GM12872 (cell line): ENCODE data around the gene FNIP2.

ENCODE experiments used
- TF ChIP-seq, protein P1 (sequence below): IDR thresholded peaks from 3 replicates; pipeline ENCODE4 v1.5.1; 2011; ENCODE audit warnings: low read depth, mild to moderate bottlenecking, low read length, moderate library complexity; ENCODE audit not compliant: insufficient read depth

The FNIP2 gene

DNA sequence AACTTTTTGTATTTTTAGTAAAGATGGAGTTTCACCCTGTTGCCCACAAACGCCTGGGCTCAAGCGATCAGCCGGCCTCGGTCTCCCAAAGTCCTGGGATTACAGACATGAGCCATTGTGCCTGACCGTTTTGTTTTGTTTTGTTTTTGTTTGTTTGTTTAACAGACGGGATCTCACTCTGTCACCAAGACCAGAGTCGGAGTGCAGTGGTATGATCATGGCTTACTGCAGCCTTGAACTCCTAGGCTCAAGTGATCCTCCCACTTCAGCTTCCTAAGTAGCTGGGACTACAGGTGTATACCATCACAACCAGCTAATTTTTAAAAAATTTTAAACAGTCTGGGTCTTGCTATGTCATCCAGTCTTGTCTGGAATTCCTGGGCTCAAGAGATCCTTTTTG is 53.5 kb downstream of the FNIP2 start:
- TF ChIP-seq, protein P1, sequence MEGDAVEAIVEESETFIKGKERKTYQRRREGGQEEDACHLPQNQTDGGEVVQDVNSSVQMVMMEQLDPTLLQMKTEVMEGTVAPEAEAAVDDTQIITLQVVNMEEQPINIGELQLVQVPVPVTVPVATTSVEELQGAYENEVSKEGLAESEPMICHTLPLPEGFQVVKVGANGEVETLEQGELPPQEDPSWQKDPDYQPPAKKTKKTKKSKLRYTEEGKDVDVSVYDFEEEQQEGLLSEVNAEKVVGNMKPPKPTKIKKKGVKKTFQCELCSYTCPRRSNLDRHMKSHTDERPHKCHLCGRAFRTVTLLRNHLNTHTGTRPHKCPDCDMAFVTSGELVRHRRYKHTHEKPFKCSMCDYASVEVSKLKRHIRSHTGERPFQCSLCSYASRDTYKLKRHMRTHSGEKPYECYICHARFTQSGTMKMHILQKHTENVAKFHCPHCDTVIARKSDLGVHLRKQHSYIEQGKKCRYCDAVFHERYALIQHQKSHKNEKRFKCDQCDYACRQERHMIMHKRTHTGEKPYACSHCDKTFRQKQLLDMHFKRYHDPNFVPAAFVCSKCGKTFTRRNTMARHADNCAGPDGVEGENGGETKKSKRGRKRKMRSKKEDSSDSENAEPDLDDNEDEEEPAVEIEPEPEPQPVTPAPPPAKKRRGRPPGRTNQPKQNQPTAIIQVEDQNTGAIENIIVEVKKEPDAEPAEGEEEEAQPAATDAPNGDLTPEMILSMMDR = no peak

- TF ChIP-seq, protein P1 = no peak
Observed at GRCh38 chr4:158823461-158823873, 54.6 kb downstream of the FNIP2 start.

DNA sequence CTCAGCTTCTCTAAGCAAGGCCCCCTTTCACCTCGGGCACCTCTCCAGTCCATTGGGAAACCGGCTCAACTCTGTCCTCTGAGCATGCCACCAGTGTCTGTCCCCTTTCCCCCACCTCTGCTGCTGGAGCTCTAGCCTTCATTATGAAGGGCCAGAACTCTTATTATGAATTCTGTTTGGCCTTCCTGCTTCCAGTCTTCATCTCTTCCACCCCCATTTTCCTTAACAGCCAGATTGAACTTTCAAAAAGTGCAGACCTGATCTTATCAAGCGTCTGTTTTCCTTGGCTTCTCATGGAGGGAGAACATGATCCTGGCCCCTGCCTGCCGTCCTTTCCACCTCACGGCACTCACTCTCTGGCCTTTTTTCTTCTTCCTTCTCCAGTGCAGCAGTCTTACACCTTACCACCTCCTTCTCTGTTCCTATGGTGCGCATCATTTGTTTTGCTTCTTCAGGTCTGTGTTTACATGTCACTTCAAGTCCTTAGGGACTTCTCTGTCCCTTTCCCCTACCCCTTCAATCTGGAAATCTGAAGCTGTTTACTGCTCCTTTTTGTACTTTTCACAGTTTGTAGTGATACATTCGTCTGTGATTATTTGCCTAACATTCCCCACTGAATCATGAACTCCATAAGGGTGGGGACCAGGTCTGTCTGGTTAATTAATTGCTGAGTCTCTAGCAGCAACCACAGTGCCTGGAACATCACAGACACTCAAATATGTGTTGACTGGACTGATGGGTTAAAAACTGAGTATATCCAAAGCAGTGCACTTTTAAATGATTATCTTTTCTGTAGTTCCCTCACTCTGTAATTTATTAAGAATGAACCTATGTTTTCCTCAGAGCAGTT is 55.8 kb downstream of the FNIP2 start:
- TF ChIP-seq, protein P1 = no peak

DNA sequence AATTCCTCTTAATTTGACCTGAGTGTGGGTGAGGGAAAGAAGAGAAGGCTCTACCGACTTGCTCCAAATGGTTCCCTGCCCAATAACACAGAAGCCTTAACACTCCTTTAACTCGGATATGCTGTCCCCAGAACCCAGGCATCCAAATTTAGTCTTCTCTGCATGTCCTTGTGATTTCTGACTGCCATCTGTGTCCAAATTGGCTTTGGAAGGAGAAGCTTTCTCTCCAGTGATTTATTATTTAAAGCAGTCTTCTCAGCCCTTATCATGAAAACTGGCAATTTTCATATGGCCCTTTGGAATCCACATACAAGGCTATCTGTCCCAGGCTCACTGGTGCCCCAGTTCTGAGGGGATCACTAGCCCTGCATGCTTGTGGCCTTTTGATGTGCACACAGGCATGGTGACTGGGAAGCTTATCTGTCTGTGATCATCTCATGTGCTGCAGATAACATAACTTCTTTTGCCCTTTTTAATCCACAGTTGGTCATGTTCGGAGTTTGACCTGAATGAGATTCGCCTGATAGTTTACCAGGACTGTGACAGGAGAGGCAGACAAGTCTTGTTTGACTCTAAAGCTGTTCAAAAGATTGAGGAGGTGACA is 56.7 kb downstream of the FNIP2 start:
- TF ChIP-seq, protein P1 = no peak

GRCh38 chr4:158826057-158826456 is 57.2 kb downstream of the FNIP2 start:
- TF ChIP-seq, protein P1 = no peak

DNA sequence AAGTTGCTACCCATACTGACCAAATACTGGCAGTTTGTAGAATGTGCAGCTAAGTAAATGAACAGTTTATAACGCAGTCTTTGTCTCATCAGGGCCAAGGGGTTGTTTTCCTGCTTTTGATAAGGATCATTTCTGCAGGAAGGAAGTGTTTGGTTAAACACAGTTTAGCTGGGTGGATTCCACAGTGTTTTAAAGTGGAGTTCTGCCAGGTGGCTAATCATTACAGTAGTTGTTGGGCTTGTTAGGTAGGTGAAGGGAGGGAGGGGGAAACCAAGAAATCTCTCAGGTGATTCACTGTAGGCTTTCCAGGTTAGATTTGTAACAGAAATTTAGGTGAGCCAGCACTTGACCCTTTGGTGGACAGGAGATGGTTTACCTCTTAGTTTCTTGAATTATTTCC is 58.1 kb downstream of the FNIP2 start:
- TF ChIP-seq, protein P1 = no peak

GRCh38 chr4:158827543-158827981 is 58.7 kb downstream of the FNIP2 start:
- TF ChIP-seq, protein P1 = no peak
